Type B pancreatic cell (in vitro differentiated cells): ENCODE measurements around the gene IL36A. TPM values are rescaled to one million over a fixed set of nuclear protein-coding genes. Genes with fewer than 3 reads are reported as not detected.

Experiments used
- DNase-seq: peaks from one replicate; pipeline ENCODE4 v3.0.0; 2021; ENCODE audit warnings: mixed read lengths; ENCODE audit not compliant: unreplicated experiment; ENCODE audit errors: extremely low spot score
- H3K27ac Mint-ChIP-seq: 2 replicates; pipeline ENCODE4 v1.8.0; 2021; ENCODE audit warnings: mild to moderate bottlenecking, mixed read lengths
- H3K27me3 Mint-ChIP-seq: 2 replicates; pipeline ENCODE4 v1.8.0; 2021; ENCODE audit warnings: mixed read lengths
- H3K36me3 Mint-ChIP-seq: 2 replicates; pipeline ENCODE4 v1.8.0; 2021; ENCODE audit warnings: mixed read lengths
- H3K4me1 Mint-ChIP-seq: one replicate; pipeline ENCODE4 v1.8.0; 2021; ENCODE audit warnings: mixed read lengths; ENCODE audit not compliant: unreplicated experiment
- H3K4me3 Mint-ChIP-seq: 2 replicates; pipeline ENCODE4 v1.8.0; 2021; ENCODE audit warnings: mild to moderate bottlenecking, mixed read lengths
- H3K9me3 Mint-ChIP-seq: 2 replicates; pipeline ENCODE4 v1.8.0; 2021; ENCODE audit warnings: mixed read lengths
- total RNA-seq: library from RNA; stranded (reverse); gene quantifications from 2 replicates; pipeline ENCODE4 v1.2.1, GENCODE V29; 2021; ENCODE audit warnings: low replicate concordance
- TF ChIP-seq, protein P1 (sequence below): fragments of 200-600 bp; sonication (generic); conservative IDR thresholded peaks from 2 replicates; pipeline ENCODE4 v1.5.0; 2021; ENCODE audit warnings: antibody characterized with exemption, mild to moderate bottlenecking

Gene IL36A
- total RNA-seq, 1 donor from 2014 or later = not detected

DNA sequence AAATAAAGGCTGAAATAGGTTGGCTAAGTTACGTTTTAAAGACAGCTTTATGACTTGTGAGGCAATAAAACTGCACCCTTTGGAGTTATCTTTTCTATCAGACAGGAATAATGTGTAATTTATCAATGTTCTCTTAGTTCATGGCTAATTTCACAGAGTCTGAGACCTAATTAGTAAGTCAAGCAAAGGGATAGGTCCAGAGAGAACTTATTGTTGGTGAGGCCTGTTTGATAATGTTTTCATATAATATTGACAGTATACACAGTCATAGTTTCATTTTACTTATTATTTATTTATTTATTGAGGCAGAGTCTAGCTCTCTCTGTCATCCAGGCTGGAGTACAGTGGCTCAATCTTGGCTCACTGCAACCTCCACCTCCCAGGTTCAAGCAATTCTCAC, 51.9 kb downstream of the IL36A start:
- Mint-ChIP-seq H3K4me3 (no peak overlapping the region), H3K4me1 (no peaks in the 10 kb centered on the region), H3K9me3 (peaks cover 4% of the 10 kb centered on the region), H3K27ac (no peak overlapping the region), H3K27me3 (peaks cover 3% of the 10 kb centered on the region), H3K36me3 (peaks cover 8% of the 10 kb centered on the region)
- TF ChIP-seq, protein P1, sequence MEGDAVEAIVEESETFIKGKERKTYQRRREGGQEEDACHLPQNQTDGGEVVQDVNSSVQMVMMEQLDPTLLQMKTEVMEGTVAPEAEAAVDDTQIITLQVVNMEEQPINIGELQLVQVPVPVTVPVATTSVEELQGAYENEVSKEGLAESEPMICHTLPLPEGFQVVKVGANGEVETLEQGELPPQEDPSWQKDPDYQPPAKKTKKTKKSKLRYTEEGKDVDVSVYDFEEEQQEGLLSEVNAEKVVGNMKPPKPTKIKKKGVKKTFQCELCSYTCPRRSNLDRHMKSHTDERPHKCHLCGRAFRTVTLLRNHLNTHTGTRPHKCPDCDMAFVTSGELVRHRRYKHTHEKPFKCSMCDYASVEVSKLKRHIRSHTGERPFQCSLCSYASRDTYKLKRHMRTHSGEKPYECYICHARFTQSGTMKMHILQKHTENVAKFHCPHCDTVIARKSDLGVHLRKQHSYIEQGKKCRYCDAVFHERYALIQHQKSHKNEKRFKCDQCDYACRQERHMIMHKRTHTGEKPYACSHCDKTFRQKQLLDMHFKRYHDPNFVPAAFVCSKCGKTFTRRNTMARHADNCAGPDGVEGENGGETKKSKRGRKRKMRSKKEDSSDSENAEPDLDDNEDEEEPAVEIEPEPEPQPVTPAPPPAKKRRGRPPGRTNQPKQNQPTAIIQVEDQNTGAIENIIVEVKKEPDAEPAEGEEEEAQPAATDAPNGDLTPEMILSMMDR = no peak
- no peak for DNase-seq

Other genes with a start within 250 kb of the IL36A start
- gene CKAP2L, start 240.8 kb upstream of the IL36A start, total RNA-seq = 9.7 and 25.4 TPM in 2 replicates
- gene IL1A, start 221.0 kb upstream of the IL36A start, total RNA-seq = 0.60 and 1.6 TPM in 2 replicates
- gene IL1B, start 168.7 kb upstream of the IL36A start, total RNA-seq = 0.46 and 0.76 TPM in 2 replicates
- gene IL37, start 94.3 kb upstream of the IL36A start, total RNA-seq = not detected in 2 replicates
- gene IL36G, start 27.5 kb upstream of the IL36A start, total RNA-seq = not detected in 2 replicates
- gene IL36B, start 47.4 kb downstream of the IL36A start, total RNA-seq = not detected in 2 replicates
- gene IL36RN, start 53.7 kb downstream of the IL36A start, total RNA-seq = 12.0 and 17.7 TPM in 2 replicates
- not detected in 2 replicates for gene IL1F10, start 62.5 kb downstream of the IL36A start, total RNA-seq
- 11.0 and 20.5 TPM in 2 replicates for gene IL1RN, start 122.1 kb downstream of the IL36A start, total RNA-seq
- gene PSD4, start 168.5 kb downstream of the IL36A start, total RNA-seq = 38.8 and 79.1 TPM in 2 replicates